ENCODE data around the gene ELF3.
A peak's percentile ranks its signal among the peaks of the same experiment; 100 is the strongest.
"Not testable (repeated sequence)": the region's sequence is repeated elsewhere in the genome, so short reads cannot be mapped to it uniquely, and the experiment has no call there.

The ELF3 gene

GRCh38 chr1:202010180-202011015, at the start of gene ELF3:
ELF3 (plus strand) TSS chr1:202010587; CDS start chr1:202011137, 550 bp downstream.
- DNase-seq, result no peak

- DNase-seq, result not testable (repeated sequence)
Measured at GRCh38 chr1:201962382-201962781, 48.0 kb upstream of the ELF3 start.

- DNase-seq, result no peak
Measured at GRCh38 chr1:201964261-201964660, 46.1 kb upstream of the ELF3 start.

GRCh38 chr1:201966171-201966570, 44.2 kb upstream of the ELF3 start:
- DNase-seq, result no peak

GRCh38 chr1:201968202-201968925, 42.0 kb upstream of the ELF3 start:
- DNase-seq, result no peak

GRCh38 chr1:201970334-201971159, 39.8 kb upstream of the ELF3 start:
- DNase-seq, result no peak

GRCh38 chr1:201982082-201982622, 28.2 kb upstream of the ELF3 start:
- no peak for DNase-seq

- peak; percentile 62 for DNase-seq
Measured at GRCh38 chr1:201982623-201983379, 27.6 kb upstream of the ELF3 start, which contains the start of gene RNPEP. RNPEP (plus strand) TSS chr1:201982648; CDS start chr1:201982667, 19 bp downstream.

- DNase-seq, result no peak
Measured at GRCh38 chr1:201983380-201983805, 27.0 kb upstream of the ELF3 start.

- no peak for DNase-seq
Measured at GRCh38 chr1:201984446-201984845, 25.9 kb upstream of the ELF3 start.

GRCh38 chr1:201985355-201985754, 25.0 kb upstream of the ELF3 start:
- DNase-seq, result no peak

GRCh38 chr1:201988601-201989000, 21.8 kb upstream of the ELF3 start:
- no peak for DNase-seq

GRCh38 chr1:201989354-201990128, 20.8 kb upstream of the ELF3 start:
- DNase-seq, result no peak

- DNase-seq, result no peak
Measured at GRCh38 chr1:201990427-201990826, 20.0 kb upstream of the ELF3 start.

GRCh38 chr1:201999625-202000238, 10.7 kb upstream of the ELF3 start:
- DNase-seq, result no peak

- DNase-seq, result no peak
Measured at GRCh38 chr1:202002507-202002906, 7.9 kb upstream of the ELF3 start.

GRCh38 chr1:202004711-202005110, 5.7 kb upstream of the ELF3 start:
- DNase-seq, result no peak

GRCh38 chr1:202005958-202006357, 4.4 kb upstream of the ELF3 start:
- DNase-seq, result no peak

- DNase-seq, result no peak
Measured at GRCh38 chr1:202007304-202007703, 3.1 kb upstream of the ELF3 start.

- DNase-seq, result peak; percentile 66
Measured at GRCh38 chr1:202007805-202008489, 2.4 kb upstream of the ELF3 start.
